Neutrophil (primary cell): ENCODE data around the gene MYOF.

Experiments
- H3K27ac ChIP-seq: fragments of 200-600 bp; sonication (generic); 2 replicates; pipeline ENCODE4 v1.5.1; 2016; ENCODE audit warnings: mild to moderate bottlenecking, moderate library complexity
- H3K27me3 ChIP-seq: fragments of 200-600 bp; sonication (generic); 2 replicates; pipeline ENCODE4 v1.6.0; 2016; ENCODE audit warnings: mild to moderate bottlenecking
- H3K36me3 ChIP-seq: fragments of 200-600 bp; sonication (generic); 2 replicates; pipeline ENCODE4 v1.5.1; 2017
- H3K4me1 ChIP-seq, 2 experiments: fragments of 200-600 bp in 1 of 2; sonication (generic) in 1 of 2; 1 replicate in 1 of 2; 2 replicates in 1 of 2; pipeline versions ENCODE4 v1.5.1 to v1.6.1; 2013 to 2016; ENCODE audit warnings: low read depth in 1 of 2, low read length in 1 of 2, mild to moderate bottlenecking in 1 of 2, moderate library complexity in 1 of 2; ENCODE audit not compliant: control insufficient read depth in 1 of 2, insufficient read depth in 1 of 2
- H3K4me3 ChIP-seq, 2 experiments: fragments of 200-600 bp in 1 of 2; sonication (generic) in 1 of 2; 1 replicate in 1 of 2; 2 replicates in 1 of 2; pipeline ENCODE4 v1.5.1; 2013 to 2016; ENCODE audit warnings: low read depth in 1 of 2, low read length in 1 of 2, mild to moderate bottlenecking in 1 of 2, moderate library complexity in 1 of 2
- H3K9me3 ChIP-seq: fragments of 200-600 bp; sonication (generic); 2 replicates; pipeline ENCODE4 v1.5.1; 2016
- CTCF ChIP-seq: fragments of 200-600 bp; sonication (generic); IDR thresholded peaks from 2 replicates; pipeline ENCODE4 v1.5.1; 2016; ENCODE audit warnings: antibody characterized with exemption

MYOF gene

GRCh38 chr10:93514521-93514920, 32.4 kb upstream of the MYOF start:
- H3K4me3 ChIP-seq: no peak overlapping the region
- peaks cover 16 to 19% of the 10 kb centered on the region in 2 experiments for H3K4me1 ChIP-seq
- H3K27ac ChIP-seq: no peak overlapping the region
- no peaks in the 10 kb centered on the region for H3K9me3 ChIP-seq
- H3K27me3 ChIP-seq: no peaks in the 10 kb centered on the region
- no peak for TF ChIP-seq CTCF
- peaks cover 28% of the 10 kb centered on the region for H3K36me3 ChIP-seq

GRCh38 chr10:93513091-93513490, 31.0 kb upstream of the MYOF start:
- TF ChIP-seq CTCF: no peak
- Histone ChIP-seq H3K27me3 (no peaks in the 10 kb centered on the region), H3K4me3 (no peak overlapping the region), H3K36me3 (peaks cover 22% of the 10 kb centered on the region), H3K9me3 (no peaks in the 10 kb centered on the region), H3K27ac (no peak overlapping the region), H3K4me1 (peaks cover 16 to 19% of the 10 kb centered on the region in 2 experiments)

- TF ChIP-seq CTCF: no peak
- H3K4me1 ChIP-seq: peaks cover 16 to 19% of the 10 kb centered on the region in 2 experiments
- H3K36me3 ChIP-seq: peaks cover 24% of the 10 kb centered on the region
- no peak overlapping the region for H3K4me3 ChIP-seq
- no peaks in the 10 kb centered on the region for H3K9me3 ChIP-seq
- H3K27me3 ChIP-seq: no peaks in the 10 kb centered on the region
- no peak overlapping the region for H3K27ac ChIP-seq
Measured at GRCh38 chr10:93512565-93512964, 30.4 kb upstream of the MYOF start.

GRCh38 chr10:93509816-93510215, 27.7 kb upstream of the MYOF start:
- peaks cover 24% of the 10 kb centered on the region for H3K36me3 ChIP-seq
- H3K9me3 ChIP-seq: no peaks in the 10 kb centered on the region
- no peak overlapping the region for H3K27ac ChIP-seq
- H3K27me3 ChIP-seq: no peaks in the 10 kb centered on the region
- peaks cover 0 to under 1% of the 10 kb centered on the region in 2 experiments for H3K4me1 ChIP-seq
- no peak overlapping the region for H3K4me3 ChIP-seq
- TF ChIP-seq CTCF: no peak

- Histone ChIP-seq H3K9me3 (no peaks in the 10 kb centered on the region), H3K36me3 (peaks cover 36% of the 10 kb centered on the region), H3K27ac (no peak overlapping the region), H3K27me3 (no peaks in the 10 kb centered on the region), H3K4me3 (no peak overlapping the region), H3K4me1 (no peaks in the 10 kb centered on the region)
- no peak for TF ChIP-seq CTCF
Measured at GRCh38 chr10:93505075-93505474, 22.9 kb upstream of the MYOF start.

GRCh38 chr10:93503075-93503474, 20.9 kb upstream of the MYOF start:
- Histone ChIP-seq H3K9me3 (no peaks in the 10 kb centered on the region), H3K4me3 (no peak overlapping the region), H3K36me3 (peaks cover 23% of the 10 kb centered on the region), H3K27me3 (no peaks in the 10 kb centered on the region), H3K4me1 (peaks cover 0 to 4% of the 10 kb centered on the region in 2 experiments), H3K27ac (no peak overlapping the region)
- no peak for TF ChIP-seq CTCF
